ENCODE data around the gene FEN1. TPM values are rescaled to one million over a fixed set of nuclear protein-coding genes. Genes with fewer than 3 reads are reported as not detected.

FEN1 gene
- total and polyA plus RNA-seq, 2 of the 13 experiments (the other 11 are each of a cell fraction or from before 2014, with no cell fraction given) = 12.4 to 102 TPM

DNA sequence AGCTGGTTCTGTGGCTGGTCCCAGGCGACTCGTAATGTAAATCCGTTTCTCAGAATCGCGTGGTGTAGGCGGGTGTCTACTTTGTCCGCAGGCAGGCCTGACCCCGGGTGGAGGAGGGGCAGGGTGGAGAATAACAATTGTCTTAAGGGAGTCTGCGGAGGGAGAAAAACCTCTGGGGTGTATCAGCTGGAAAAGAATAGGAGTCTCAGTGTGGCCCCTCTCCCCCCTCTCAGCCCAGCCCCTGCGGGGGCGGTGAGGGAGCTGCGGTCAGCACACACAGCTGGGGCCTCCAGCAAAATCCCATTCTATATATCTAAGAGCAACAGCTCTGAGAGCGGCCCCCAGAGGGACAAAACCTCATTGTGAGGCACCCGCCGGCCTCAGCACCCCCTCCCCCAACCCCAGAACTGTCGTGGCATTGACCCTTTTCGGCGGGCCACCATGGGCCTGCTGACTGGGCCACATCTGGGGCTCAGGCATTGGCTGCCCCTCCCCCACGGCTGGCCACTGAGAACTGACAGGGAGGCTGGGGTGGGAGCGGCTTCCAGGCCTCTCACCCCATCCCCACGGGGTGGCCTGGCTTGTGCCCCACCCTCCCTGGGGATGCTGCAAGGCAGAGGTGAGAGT lies 43.0 kb upstream of the FEN1 start (continued):
- TF ChIP-seq ZNF607 (CRISPR knock-in tag; IDR thresholded peaks at IDR 0.05; ENCODE audit: borderline replicate concordance) = no peak
- TF ChIP-seq SRSF9 (IDR thresholded peaks at IDR 0.05; ENCODE audit: borderline replicate concordance, insufficient read depth, low read depth, low read length, poor library complexity, severe bottlenecking) = no peak
- TF ChIP-seq DPF2 (CRISPR knock-in tag; IDR thresholded peaks at IDR 0.05; ENCODE audit: borderline replicate concordance, low read depth) = no peak
- TF ChIP-seq NR3C1 (CRISPR knock-in tag; IDR thresholded peaks at IDR 0.05) = no peak
- no peak for TF ChIP-seq ZNF3 (CRISPR knock-in tag; IDR thresholded peaks at IDR 0.05)
- TF ChIP-seq HOXA9 (CRISPR knock-in tag; IDR thresholded peaks at IDR 0.05; ENCODE audit: borderline replicate concordance) = no peak
- TF ChIP-seq, protein P1, sequence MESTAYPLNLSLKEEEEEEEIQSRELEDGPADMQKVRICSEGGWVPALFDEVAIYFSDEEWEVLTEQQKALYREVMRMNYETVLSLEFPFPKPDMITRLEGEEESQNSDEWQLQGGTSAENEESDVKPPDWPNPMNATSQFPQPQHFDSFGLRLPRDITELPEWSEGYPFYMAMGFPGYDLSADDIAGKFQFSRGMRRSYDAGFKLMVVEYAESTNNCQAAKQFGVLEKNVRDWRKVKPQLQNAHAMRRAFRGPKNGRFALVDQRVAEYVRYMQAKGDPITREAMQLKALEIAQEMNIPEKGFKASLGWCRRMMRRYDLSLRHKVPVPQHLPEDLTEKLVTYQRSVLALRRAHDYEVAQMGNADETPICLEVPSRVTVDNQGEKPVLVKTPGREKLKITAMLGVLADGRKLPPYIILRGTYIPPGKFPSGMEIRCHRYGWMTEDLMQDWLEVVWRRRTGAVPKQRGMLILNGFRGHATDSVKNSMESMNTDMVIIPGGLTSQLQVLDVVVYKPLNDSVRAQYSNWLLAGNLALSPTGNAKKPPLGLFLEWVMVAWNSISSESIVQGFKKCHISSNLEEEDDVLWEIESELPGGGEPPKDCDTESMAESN (CRISPR knock-in tag; conservative IDR thresholded peaks at IDR 0.05) = 0 out of 2 replicates have a peak, but pooled peaks have one; percentile 25
- TF ChIP-seq SKI (IDR thresholded peaks at IDR 0.05; ENCODE audit: partially characterized antibody) = no peak
- no peak for TF ChIP-seq HOXA5 (CRISPR knock-in tag; IDR thresholded peaks at IDR 0.05)
- TF ChIP-seq, protein P2, sequence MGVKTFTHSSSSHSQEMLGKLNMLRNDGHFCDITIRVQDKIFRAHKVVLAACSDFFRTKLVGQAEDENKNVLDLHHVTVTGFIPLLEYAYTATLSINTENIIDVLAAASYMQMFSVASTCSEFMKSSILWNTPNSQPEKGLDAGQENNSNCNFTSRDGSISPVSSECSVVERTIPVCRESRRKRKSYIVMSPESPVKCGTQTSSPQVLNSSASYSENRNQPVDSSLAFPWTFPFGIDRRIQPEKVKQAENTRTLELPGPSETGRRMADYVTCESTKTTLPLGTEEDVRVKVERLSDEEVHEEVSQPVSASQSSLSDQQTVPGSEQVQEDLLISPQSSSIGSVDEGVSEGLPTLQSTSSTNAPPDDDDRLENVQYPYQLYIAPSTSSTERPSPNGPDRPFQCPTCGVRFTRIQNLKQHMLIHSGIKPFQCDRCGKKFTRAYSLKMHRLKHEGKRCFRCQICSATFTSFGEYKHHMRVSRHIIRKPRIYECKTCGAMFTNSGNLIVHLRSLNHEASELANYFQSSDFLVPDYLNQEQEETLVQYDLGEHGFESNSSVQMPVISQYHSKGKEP (CRISPR knock-in tag; IDR thresholded peaks at IDR 0.05) = no peak
- TF ChIP-seq KAT7 (CRISPR knock-in tag; IDR thresholded peaks at IDR 0.05; ENCODE audit: borderline replicate concordance) = no peak
- no peak for TF ChIP-seq ZNF282 (IDR thresholded peaks at IDR 0.05; ENCODE audit: partially characterized antibody)
- TF ChIP-seq, protein P3, sequence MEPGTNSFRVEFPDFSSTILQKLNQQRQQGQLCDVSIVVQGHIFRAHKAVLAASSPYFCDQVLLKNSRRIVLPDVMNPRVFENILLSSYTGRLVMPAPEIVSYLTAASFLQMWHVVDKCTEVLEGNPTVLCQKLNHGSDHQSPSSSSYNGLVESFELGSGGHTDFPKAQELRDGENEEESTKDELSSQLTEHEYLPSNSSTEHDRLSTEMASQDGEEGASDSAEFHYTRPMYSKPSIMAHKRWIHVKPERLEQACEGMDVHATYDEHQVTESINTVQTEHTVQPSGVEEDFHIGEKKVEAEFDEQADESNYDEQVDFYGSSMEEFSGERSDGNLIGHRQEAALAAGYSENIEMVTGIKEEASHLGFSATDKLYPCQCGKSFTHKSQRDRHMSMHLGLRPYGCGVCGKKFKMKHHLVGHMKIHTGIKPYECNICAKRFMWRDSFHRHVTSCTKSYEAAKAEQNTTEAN (CRISPR knock-in tag; conservative IDR thresholded peaks at IDR 0.05) = no peak
- no peak for TF ChIP-seq BHLHE40 (IDR thresholded peaks at IDR 0.05; ENCODE audit: low read length)
- TF ChIP-seq ZNF326 (CRISPR knock-in tag; IDR thresholded peaks at IDR 0.05; ENCODE audit: borderline replicate concordance) = no peak
- TF ChIP-seq, protein P4, sequence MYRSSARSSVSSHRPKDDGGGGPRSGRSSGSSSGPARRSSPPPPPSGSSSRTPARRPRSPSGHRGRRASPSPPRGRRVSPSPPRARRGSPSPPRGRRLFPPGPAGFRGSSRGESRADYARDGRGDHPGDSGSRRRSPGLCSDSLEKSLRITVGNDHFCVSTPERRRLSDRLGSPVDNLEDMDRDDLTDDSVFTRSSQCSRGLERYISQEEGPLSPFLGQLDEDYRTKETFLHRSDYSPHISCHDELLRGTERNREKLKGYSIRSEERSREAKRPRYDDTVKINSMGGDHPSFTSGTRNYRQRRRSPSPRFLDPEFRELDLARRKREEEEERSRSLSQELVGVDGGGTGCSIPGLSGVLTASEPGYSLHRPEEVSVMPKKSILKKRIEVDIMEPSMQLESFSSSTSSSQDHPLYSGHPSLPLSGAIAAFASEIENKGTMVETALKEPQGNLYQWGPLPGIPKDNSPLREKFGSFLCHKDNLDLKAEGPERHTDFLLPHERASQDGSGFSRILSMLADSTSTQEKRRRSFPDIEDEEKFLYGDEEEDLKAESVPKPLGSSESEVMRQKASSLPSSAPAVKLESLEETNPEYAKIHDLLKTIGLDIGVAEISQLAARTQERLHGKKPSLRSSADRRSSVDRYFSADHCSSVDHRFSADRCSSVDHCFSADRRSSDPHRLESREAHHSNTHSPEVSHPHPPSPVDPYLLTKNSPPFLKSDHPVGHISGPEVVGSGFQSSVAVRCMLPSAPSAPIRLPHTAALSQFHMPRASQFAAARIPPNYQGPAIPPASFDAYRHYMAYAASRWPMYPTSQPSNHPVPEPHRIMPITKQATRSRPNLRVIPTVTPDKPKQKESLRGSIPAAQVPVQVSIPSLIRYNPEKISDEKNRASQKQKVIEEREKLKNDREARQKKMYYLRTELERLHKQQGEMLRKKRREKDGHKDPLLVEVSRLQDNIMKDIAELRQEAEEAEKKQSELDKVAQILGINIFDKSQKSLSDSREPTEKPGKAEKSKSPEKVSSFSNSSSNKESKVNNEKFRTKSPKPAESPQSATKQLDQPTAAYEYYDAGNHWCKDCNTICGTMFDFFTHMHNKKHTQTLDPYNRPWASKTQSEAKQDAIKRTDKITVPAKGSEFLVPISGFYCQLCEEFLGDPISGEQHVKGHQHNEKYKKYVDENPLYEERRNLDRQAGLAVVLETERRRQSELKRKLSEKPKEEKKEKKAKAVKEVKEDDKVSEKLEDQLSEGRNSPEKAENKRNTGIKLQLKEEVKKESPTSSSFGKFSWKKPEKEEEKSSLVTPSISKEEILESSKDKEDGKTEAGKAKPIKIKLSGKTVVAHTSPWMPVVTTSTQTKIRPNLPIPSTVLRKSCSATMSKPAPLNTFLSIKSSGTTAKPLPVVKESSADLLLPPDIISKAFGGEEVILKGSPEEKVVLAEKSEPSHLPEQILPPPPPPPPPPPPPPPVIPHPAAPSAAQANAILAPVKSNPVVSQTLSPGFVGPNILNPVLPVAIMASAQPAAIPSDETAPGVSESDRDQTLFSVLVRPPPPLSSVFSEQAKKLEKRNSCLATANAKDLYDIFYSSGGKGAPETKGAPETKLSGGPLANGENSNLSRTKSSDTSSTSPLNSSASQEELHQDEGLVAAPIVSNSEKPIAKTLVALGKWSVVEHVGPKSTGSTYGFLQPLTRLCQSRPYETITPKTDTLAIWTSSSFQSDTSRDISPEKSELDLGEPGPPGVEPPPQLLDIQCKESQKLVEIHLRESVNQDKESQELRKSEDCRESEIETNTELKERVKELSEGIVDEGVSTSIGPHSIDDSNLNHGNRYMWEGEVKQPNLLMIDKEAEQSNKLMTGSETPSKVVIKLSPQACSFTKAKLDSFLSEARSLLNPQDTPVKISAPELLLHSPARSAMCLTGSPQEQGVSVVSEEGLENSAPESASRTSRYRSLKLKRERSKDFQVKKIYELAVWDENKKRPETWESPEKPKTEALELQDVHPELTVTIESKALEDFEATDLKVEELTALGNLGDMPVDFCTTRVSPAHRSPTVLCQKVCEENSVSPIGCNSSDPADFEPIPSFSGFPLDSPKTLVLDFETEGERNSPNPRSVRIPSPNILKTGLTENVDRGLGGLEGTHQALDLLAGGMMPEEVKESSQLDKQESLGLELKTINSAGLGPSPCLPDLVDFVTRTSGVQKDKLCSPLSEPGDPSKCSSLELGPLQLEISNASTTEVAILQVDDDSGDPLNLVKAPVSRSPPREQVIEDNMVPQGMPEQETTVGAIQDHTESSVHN (CRISPR knock-in tag; IDR thresholded peaks at IDR 0.05) = no peak
- TF ChIP-seq GATAD2A (CRISPR knock-in tag; IDR thresholded peaks at IDR 0.05) = 0 out of 2 replicates have a peak, but pooled peaks have one; percentile 18
